HepG2 (cell line): Measurements from ENCODE around the gene LHPP. TPM values are rescaled to one million over a fixed set of nuclear protein-coding genes. Genes with fewer than 3 reads are reported as not detected.
A peak's percentile ranks its signal among the peaks of the same experiment; 100 is the strongest.

Experiments
- ARNTL ChIP-seq: sonication (generic); formaldehyde crosslinking; IDR thresholded peaks from 2 replicates; pipeline ENCODE4 v1.4.0; 2020; ENCODE audit warnings: mild to moderate bottlenecking, missing genetic modification reagents
- CREBL2 ChIP-seq: sonication (generic); formaldehyde crosslinking; IDR thresholded peaks from 2 replicates; pipeline ENCODE4 v1.8.1; 2023; ENCODE audit warnings: missing genetic modification reagents, mild to moderate bottlenecking, borderline replicate concordance
- GATAD2A ChIP-seq: IDR thresholded peaks from 2 replicates; pipeline ENCODE4 v1.6.1; 2016
- GLMP ChIP-seq: sonication (generic); formaldehyde crosslinking; IDR thresholded peaks from 2 replicates; pipeline ENCODE4 v1.9.0; 2021; ENCODE audit warnings: missing genetic modification reagents, mild to moderate bottlenecking, borderline replicate concordance
- HMG20A ChIP-seq: IDR thresholded peaks from 2 replicates; pipeline ENCODE4 v1.6.1; 2016; ENCODE audit warnings: borderline replicate concordance
- HNRNPLL ChIP-seq: fragments of 200-400 bp; formaldehyde crosslinking; IDR thresholded peaks from 2 replicates; pipeline ENCODE4 v1.6.1; 2017; ENCODE audit warnings: mild to moderate bottlenecking, low read depth, low read length; ENCODE audit not compliant: poor library complexity, severe bottlenecking
- HOXD1 ChIP-seq: sonication (generic); formaldehyde crosslinking; IDR thresholded peaks from 2 replicates; pipeline ENCODE4 v1.5.0; 2020; ENCODE audit warnings: missing genetic modification reagents
- LCORL ChIP-seq, 2 experiments: fragments of 450-650 bp in 1 of 2; sonication (generic) in 1 of 2; formaldehyde crosslinking in 1 of 2; IDR thresholded peaks; 2 replicates each; pipeline versions ENCODE4 v1.5.0 to v1.6.1; 2017 to 2020; ENCODE audit warnings: antibody characterized with exemption in 1 of 2, missing genetic modification reagents in 1 of 2
- NFE2 ChIP-seq: sonication (generic); formaldehyde crosslinking; IDR thresholded peaks from 2 replicates; pipeline ENCODE4 v1.4.0; 2020; ENCODE audit warnings: missing genetic modification reagents
- PHF8 ChIP-seq: sonication (generic); formaldehyde crosslinking; IDR thresholded peaks from 2 replicates; pipeline ENCODE4 v1.5.0; 2020; ENCODE audit warnings: missing genetic modification reagents
- SMYD3 ChIP-seq: sonication (generic); formaldehyde crosslinking; IDR thresholded peaks from 2 replicates; pipeline ENCODE4 v1.8.1; 2023; ENCODE audit warnings: mild to moderate bottlenecking, missing genetic modification reagents
- SP1 ChIP-seq, 2 experiments: fragments of 450-650 bp in 1 of 2; sonication (generic) in 1 of 2; formaldehyde crosslinking in 1 of 2; IDR thresholded peaks; 2 replicates each; pipeline versions ENCODE4 v1.4.0 to v1.6.1; 2016 to 2020; ENCODE audit warnings: missing genetic modification reagents in 1 of 2
- SYNCRIP ChIP-seq: fragments of 200-400 bp; formaldehyde crosslinking; IDR thresholded peaks from 2 replicates; pipeline ENCODE4 v1.6.1; 2018; ENCODE audit warnings: mild to moderate bottlenecking, low read depth, low read length; ENCODE audit not compliant: insufficient read depth
- WIZ ChIP-seq: sonication (generic); formaldehyde crosslinking; IDR thresholded peaks from 2 replicates; pipeline ENCODE4 v1.5.1; 2020; ENCODE audit warnings: mild to moderate bottlenecking, missing genetic modification reagents
- ZC3H4 ChIP-seq: sonication (generic); formaldehyde crosslinking; IDR thresholded peaks from 2 replicates; pipeline ENCODE4 v1.4.0; 2020; ENCODE audit warnings: missing genetic modification reagents, borderline replicate concordance
- ZFP91 ChIP-seq: sonication (generic); formaldehyde crosslinking; IDR thresholded peaks from 2 replicates; pipeline ENCODE4 v1.9.0; 2022; ENCODE audit warnings: missing genetic modification reagents, mild to moderate bottlenecking, borderline replicate concordance
- ZNF264 ChIP-seq: sonication (generic); formaldehyde crosslinking; IDR thresholded peaks from 2 replicates; pipeline ENCODE4 v1.4.0; 2020; ENCODE audit warnings: missing genetic modification reagents
- ZNF407 ChIP-seq: sonication (generic); formaldehyde crosslinking; IDR thresholded peaks from one replicate; pipeline ENCODE4 v1.5.1; 2020; ENCODE audit warnings: mild to moderate bottlenecking, missing genetic modification reagents; ENCODE audit errors: not compliant biosample characterization
- ZNF879 ChIP-seq: sonication (generic); formaldehyde crosslinking; IDR thresholded peaks from 2 replicates; pipeline ENCODE4 v1.8.1; 2023; ENCODE audit warnings: missing genetic modification reagents
- polyA plus RNA-seq, 8 experiments: library from polyadenylated mRNA; depleted of rRNA in 3 of 8; stranded (reverse) in 7 of 8; unstranded in 1 of 8; fragments of >200 nt; fragmentation: Illumina TruSeq in 4 of 8; extraction: Trizol in 4 of 8; gene quantifications; 2 replicates each; pipeline versions ENCODE4 v1.2.1 to v1.2.3, GENCODE V29; 2011 to 2016; ENCODE audit warnings: low read depth in 4 of 8, missing spikeins in 1 of 8, mixed read lengths in 1 of 8; ENCODE audit not compliant: insufficient read depth in 1 of 8
- total RNA-seq, 5 experiments: library from RNA; depleted of rRNA; stranded (reverse); fragments of >200 nt; fragmentation: Illumina TruSeq; extraction: Trizol; gene quantifications; 2 replicates each; pipeline ENCODE4 v1.2.3, GENCODE V29; 2016; ENCODE audit warnings: low read depth in 1 of 5

LHPP gene
- total and polyA plus RNA-seq, 2 of the 13 experiments (the other 11 are each of a cell fraction or from before 2014, with no cell fraction given) = 5.2 to 13.1 TPM

- TF ChIP-seq ZNF407 (CRISPR knock-in tag) (no peak), ZNF264 (no peak), HOXD1 (CRISPR knock-in tag) (no peak), SP1 (IDR thresholded peaks at IDR 0.05) (no peak), SP1 (CRISPR knock-in tag; IDR thresholded peaks at IDR 0.05) (no peak), ZNF879 (CRISPR knock-in tag) (no peak), ZC3H4 (CRISPR knock-in tag) (no peak), LCORL (IDR thresholded peaks at IDR 0.05) (no peak), LCORL (CRISPR knock-in tag; IDR thresholded peaks at IDR 0.05) (peak; percentile 65; the same call in 1 of the 2 replicates), ZFP91 (CRISPR knock-in tag) (no peak), SYNCRIP (no peak), PHF8 (CRISPR knock-in tag) (no peak), ARNTL (CRISPR knock-in tag) (no peak), NFE2 (CRISPR knock-in tag) (no peak), GLMP (CRISPR knock-in tag) (no peak), CREBL2 (CRISPR knock-in tag) (no peak), HNRNPLL (no peak), GATAD2A (peak; percentile 67), HMG20A (peak; percentile 30; the same call in 1 of the 2 replicates), WIZ (CRISPR knock-in tag) (no peak), SMYD3 (no peak)
Measured at GRCh38 chr10:124554085-124554858, 92.6 kb downstream of the LHPP start (continued).
